GM10266 (cell line): ENCODE data around the gene LRP8.

Experiments used
- DNase-seq: peaks from one replicate; pipeline ENCODE4 v3.0.0; 2012; ENCODE audit errors: extremely low spot score
- TF ChIP-seq, protein P1 (sequence below): IDR thresholded peaks from 2 replicates; pipeline ENCODE4 v1.5.1; 2012; ENCODE audit warnings: mild to moderate bottlenecking, low read depth; ENCODE audit not compliant: control insufficient read depth, insufficient read depth; ENCODE audit errors: missing control alignments

The LRP8 gene

DNA sequence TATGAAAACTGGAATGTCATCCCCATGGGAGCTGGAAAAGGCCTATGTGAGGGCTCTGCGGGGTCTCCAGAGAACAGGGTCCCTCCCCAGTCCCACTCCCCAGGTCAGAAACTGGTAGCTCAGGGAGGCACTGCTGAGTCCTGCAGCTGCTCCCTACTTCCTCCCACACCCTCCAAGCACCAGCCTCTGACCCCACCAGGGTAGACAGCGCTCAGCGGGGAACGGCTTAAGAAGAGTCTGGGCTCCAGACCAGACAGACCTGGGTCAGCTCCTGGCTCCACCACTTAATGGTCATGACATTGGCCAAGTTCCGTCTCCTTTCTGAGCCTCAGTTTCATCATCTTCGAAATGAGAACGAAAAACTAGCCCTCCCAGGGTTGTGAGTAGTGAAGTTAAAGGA lies 7.2 kb downstream of the LRP8 start:
- DNase-seq, result no peak
- TF ChIP-seq, protein P1, sequence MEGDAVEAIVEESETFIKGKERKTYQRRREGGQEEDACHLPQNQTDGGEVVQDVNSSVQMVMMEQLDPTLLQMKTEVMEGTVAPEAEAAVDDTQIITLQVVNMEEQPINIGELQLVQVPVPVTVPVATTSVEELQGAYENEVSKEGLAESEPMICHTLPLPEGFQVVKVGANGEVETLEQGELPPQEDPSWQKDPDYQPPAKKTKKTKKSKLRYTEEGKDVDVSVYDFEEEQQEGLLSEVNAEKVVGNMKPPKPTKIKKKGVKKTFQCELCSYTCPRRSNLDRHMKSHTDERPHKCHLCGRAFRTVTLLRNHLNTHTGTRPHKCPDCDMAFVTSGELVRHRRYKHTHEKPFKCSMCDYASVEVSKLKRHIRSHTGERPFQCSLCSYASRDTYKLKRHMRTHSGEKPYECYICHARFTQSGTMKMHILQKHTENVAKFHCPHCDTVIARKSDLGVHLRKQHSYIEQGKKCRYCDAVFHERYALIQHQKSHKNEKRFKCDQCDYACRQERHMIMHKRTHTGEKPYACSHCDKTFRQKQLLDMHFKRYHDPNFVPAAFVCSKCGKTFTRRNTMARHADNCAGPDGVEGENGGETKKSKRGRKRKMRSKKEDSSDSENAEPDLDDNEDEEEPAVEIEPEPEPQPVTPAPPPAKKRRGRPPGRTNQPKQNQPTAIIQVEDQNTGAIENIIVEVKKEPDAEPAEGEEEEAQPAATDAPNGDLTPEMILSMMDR, result no peak

DNA sequence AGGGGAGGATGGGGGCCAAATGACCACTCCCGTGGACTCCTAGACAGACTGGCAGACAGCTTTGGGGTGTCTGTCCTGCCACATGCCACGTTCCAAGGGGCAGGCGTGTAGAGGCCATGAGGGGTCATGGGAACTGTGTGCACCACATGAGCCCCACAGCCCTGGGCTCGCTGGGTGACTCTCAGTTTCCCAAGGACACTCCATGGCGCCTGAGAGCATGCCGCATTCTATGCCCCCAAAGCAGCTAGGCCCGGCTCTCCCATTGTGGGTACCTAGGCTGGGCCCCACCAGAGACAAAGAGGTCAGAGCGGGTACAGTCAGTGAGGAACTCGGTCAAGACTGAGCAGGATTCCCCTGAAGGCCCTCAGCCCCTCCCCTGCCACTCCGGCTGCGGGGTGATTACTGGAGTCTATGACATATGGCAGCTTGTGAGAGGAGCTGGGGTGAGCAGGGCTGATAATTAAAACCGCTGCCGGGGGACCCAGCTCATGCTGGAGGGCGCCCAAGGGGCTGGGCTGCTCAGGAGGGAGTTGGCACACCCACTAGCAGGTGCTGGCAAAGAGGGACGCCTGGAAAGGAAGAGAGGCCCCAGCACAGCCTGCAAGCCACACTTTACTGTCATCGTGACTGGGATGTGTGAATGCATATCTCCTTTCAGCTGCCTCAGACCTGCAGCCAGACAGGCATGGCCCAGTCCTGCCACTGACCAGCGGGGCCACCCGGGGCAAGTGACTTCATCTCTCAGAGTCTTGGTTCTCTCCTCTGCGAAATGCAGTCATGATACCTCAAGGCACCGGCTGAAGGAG lies 8.4 kb downstream of the LRP8 start:
- TF ChIP-seq, protein P1, result no peak
- no peak for DNase-seq

DNA sequence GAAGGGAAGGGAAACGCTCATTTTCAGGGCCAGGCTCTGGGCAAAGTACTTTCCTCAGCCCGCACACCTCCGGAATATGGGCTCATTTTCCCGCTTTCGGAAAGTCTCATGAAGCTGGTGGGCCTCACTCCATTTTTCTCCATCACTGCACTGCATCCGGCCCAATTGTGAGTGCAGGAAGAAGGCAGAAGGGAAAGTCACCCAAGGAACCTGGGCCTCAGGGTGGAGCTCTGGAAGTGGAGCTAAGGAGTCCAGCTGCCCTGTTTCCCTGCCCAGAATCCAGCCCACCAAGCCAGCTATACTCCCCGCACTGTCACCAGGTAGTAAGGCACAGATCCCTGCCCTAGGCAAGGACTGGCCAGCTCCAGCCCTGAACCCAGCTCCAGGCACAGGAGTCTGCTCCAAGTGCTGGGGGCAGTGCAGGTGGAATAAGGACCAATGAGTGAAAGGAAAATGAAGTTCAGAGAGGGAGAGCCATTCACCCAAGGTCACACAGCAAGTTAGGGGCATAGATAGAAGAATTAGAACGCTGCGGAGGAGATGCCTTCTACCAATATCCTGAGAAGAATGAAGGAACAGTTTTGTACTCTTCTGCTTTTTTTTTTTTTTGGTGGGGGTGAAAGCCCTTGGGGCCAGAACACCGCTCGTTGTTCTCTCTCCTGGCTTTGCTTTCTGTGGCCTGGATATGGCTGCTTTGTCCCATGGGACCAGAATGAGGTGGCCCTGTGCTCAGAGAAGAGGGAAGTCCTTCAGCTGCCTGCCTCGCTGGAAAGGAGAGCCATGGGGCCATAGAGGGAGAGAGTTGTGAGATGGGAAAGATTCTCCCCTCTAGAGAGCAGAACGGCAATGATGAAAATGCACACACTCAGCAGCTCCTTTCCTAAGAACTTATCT lies 10.0 kb downstream of the LRP8 start:
- TF ChIP-seq, protein P1, result no peak
- DNase-seq, result no peak

DNA sequence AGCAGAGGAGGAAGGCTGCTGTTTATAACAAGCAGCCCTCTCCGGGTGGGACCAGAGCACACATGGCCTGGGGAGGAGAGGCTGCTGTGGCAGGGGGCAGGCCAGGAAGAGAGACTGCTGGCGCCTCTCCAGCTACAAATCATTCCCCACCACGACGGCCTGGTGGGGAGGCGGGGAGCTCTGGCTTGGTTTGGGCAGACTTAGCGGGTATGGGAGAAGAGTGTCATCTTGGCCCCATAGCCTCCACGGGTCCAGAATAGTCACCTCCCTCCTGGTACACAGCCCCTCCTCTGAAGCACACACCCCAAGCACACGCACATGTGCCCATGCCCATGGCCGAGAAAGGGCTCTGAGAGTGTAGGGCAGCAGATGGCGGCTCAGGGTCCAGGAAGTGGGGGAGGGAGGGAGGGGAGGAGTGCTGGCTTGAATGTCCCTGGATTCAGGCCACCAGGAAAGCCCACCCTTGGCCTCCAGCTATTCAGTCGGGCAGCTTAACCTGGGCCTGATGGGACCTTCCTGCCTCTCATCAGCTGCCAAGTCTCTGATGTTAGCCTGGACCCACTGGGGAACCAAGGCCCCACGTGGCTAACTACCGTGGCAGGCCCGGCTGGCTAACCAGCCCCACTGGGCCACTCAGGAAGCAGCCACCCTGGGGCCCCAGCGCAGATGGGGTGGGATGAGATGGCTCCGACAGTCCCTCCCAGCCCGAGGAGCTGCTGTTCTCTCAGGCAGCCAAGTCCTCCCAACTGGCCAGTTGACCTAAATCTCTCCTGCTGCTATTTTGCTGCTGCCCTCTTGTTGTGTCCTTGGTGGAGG lies 10.9 kb downstream of the LRP8 start:
- TF ChIP-seq, protein P1, result no peak
- no peak for DNase-seq

DNA sequence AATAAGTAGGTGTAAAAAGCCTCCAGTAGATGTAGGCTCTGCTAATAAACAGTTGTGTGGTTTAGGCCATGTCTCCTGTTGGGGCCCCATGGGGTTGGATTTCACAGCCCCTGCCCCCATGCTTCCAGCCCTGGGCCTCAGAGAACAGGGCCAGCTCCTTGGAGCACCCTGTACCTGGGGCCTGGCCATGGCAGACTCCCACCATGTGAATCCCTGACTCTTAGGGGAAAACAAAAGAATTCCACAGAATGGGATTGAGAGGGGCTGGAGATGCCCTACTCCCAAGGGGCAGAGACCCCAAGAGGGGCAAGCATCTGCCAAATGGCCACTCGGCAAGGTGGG lies 11.5 kb downstream of the LRP8 start:
- no peak for DNase-seq
- TF ChIP-seq, protein P1, result no peak

DNA sequence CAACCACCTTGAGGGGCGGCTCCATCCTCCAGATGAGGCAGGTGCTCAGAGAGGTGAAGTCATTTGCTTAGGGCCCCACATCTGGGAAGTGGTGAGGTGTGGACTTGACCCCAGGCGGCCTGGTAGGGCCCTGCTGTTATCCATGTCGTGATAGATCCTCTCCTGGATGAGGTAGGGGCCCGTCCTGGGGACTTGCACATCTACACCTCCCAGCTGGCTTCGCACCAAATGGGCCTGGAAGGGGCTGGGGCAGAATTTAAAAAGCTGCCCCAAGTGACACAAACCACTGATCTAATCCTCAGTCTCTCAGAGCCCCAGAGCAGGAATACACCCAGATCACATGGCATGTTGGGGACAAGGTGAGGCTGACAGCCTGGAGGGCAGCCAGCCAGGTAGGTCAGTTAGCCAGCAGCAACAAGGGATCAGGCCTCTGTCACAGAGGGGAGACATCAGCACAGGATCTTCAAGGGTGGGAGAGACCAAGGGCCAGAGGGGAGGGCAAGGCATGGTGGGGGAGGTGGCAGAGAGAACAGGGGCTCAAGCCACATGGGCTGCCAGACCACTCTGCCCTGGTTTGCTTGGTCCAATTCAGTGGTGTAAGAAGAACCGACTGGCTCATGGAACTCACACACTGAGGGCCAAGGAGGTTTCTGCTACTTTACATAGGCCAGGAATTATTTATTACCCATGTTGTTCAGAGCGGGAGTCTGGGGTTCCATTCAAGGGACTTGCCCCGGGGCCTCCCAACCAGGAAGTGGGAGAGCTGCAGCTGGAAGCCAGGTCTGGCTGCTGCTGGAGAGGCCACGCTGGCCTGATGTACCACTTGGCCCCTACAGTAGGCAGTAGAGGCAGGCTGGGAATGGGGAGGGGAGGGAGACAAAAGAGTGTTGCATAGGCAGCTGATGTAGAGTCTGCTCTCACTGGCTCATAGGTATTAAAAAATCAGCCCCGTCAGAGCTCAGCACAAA lies 12.1 kb downstream of the LRP8 start:
- DNase-seq, result no peak
- TF ChIP-seq, protein P1, result no peak
